AG04449 (cell line): ENCODE measurements around the gene PRMT7.

Experiments used
- CTCF ChIA-PET: fragments of 350-600 bp; formaldehyde crosslinking; extraction: SDS; loops from one replicate; lab custom pipeline; 2021; ENCODE audit warnings: antibody characterized with exemption; lab: Yijun Ruan, JAX
- POLR2A ChIA-PET: fragments of 400-600, 350-600 bp; formaldehyde crosslinking; extraction: SDS; loops from one replicate; lab custom pipeline; 2020; ENCODE audit warnings: antibody characterized with exemption, inconsistent platforms; lab: Yijun Ruan, JAX
- DNase-seq: peaks from one replicate; pipeline ENCODE4 v3.0.0-alpha.2; 2010; ENCODE audit warnings: low read depth, low spot score
- H3K4me3 ChIP-seq: 2 replicates; pipeline ENCODE4 v1.5.1; 2011; ENCODE audit warnings: low read depth, mild to moderate bottlenecking, control low read depth, low read length
- CTCF ChIP-seq: IDR thresholded peaks from one replicate; pipeline ENCODE4 v1.5.1; 2011; ENCODE audit warnings: mild to moderate bottlenecking, moderate library complexity, low read length, control low read depth, inconsistent platforms; ENCODE audit not compliant: insufficient read depth; ENCODE audit errors: missing control alignments

Gene PRMT7

DNA sequence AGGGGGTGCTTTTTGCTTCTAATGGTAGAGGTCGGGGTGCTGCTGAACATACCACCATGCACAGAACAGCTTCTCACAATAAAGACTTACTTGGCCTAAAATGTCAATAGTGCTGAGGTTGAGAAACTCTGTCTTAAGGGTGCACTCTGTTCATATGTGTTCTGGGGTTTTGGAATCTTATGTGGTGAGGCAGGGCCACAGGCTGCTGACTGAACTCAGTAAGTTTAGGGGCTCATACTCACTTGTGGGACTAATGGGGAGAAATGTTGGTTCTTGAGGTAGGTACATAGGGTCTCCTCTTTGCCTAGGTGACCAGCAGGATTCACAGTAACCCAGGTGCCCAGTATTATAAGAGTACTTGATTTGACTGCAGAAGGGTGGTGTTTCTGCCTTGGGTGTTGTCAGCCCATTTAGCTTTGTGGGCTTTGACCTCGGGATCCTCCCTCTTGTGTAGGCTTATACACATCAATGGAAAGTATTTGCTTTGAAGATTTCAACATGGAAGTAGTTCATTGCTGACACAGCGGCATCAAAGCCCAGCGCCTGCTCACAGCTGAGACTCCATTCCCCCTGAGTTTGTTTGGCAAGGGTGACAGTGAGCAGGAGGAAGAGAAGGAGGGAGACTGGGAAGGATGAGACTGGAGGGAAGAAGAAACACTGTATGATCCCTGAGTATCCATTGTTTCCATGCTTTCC, 29.3 kb upstream of the PRMT7 start:
- H3K4me3 ChIP-seq = no peak overlapping the region
- CTCF ChIA-PET = interaction anchor here (14.7 kb wide), 1 partner anchor 19 kb away, joined by 126 read pairs; the partner anchor contains the start of gene SLC7A6
- no peak for TF ChIP-seq CTCF
- DNase-seq = no peak
- POLR2A ChIA-PET = no interaction called here

DNA sequence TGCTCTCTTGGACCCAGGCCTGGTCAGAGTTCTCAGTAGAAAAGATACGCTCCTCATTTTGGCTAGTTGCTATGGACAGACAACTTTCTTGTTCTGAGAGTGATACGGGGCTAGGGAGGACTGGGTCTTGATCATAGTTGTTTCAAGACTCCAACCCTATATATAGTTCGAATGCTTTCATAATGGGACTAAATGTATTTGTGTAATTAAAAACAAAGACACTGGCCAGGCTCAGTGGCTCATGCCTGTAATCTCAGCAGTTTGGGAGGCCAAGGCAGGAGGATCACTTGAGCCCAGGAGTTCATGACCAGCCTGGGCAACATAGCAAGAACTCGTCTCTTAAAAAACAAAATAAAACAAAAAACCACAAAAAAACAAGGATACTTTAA, 28.8 kb upstream of the PRMT7 start:
- H3K4me3 ChIP-seq = no peak overlapping the region
- no peak for TF ChIP-seq CTCF
- ChIA-PET CTCF (interaction anchor here (14.7 kb wide), 1 partner anchor 20 kb away, joined by 126 read pairs; the partner anchor contains the start of gene SLC7A6), POLR2A (interaction anchor here (0.6 kb wide), 1 partner anchor 9 kb away, joined by 3 read pairs; no protein-coding TSS in a partner anchor)
- DNase-seq = no peak

DNA sequence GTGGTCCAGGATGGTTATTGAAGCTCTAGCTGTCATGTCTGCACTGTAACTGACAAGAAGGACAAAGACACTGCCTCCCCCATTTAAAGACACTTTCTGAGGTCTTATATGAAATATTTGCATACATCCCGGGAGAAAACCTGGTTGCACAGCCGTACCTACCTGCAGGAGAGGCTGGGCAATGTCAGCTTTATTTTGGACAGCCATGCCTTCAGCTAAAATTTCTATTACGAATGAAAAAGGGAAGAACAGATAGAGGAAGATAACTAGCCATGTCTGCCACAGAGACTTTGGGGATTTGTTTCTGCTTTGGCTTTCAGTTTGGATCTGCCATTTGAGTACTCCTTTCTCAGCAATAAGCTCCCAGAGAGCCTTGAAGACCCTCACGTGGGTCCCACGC, 27.5 kb upstream of the PRMT7 start:
- ChIA-PET POLR2A (interaction anchor here (0.6 kb wide), 1 partner anchor 17 kb away, joined by 4 read pairs; no protein-coding TSS in a partner anchor), CTCF (interaction anchor here (0.7 to 3.7 kb wide), 6 partner anchors 11 to 245 kb away, joined by 3 to 17 read pairs (median 8); partner anchors contain the start of gene SLC7A6)
- no peak for TF ChIP-seq CTCF
- no peak overlapping the region for H3K4me3 ChIP-seq
- no peak for DNase-seq

DNA sequence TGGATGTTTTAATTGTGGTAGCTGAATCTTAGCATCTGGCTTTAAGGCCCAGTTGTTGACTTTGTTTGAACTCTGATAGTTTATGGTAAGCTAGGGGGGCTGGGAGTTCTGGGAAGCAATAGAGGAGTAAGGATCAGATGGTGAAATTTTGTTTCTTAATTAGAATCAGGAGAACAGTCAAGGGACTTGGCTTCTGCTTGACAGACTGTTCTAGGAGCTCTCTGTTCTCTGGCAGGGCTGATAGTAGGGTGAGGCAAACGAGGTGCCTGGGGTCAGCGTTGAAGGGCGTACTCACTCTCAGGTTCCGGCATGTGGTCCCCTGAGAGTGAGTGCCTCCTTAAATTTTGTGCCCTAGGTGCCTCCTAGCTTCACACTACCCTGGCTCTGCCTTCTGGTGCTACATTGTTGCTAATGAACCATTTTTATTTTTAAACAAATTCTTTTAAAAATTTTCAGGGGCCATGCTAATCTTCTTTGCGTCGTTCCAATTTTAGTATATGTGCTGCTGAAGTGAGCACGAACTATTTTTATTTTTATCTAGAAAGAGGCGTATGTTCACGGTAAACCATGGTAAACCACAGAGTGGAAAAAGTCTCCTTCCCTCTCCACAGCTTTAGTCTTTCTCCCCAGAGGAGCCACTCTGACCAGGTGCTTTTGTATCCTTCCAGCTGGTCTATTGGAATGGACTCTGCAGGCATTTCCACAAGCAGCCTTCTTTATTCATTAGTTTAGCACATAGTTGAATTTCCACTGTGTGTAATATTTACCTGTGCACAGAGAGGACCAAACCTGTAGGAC, 26.8 kb upstream of the PRMT7 start:
- H3K4me3 ChIP-seq = no peak overlapping the region
- no peak for TF ChIP-seq CTCF
- CTCF ChIA-PET = interaction anchor here (0.7 to 3.7 kb wide), 6 partner anchors 12 to 245 kb away, joined by 3 to 17 read pairs (median 8); partner anchors contain the start of gene SLC7A6
- POLR2A ChIA-PET = no interaction called here
- DNase-seq = no peak

GRCh38 chr16:68284847-68285246, 26.0 kb upstream of the PRMT7 start:
- DNase-seq = no peak
- CTCF ChIA-PET = interaction anchor here (0.9 to 3.7 kb wide), 6 partner anchors 9 to 23 kb away, joined by 3 to 17 read pairs (median 4); partner anchors contain the start of gene SLC7A6
- TF ChIP-seq CTCF = no peak
- no peak overlapping the region for H3K4me3 ChIP-seq
- POLR2A ChIA-PET = interaction anchor here (1.1 kb wide), 1 partner anchor 15 kb away, joined by 3 read pairs; no protein-coding TSS in a partner anchor
